NCI-H2227 (cell line): ENCODE measurements around the gene PARVB.

ENCODE experiments used
- DNase-seq: peaks from one replicate; lab custom pipeline; 2025; ENCODE audit not compliant: unreplicated experiment; lab: John Stamatoyannopoulos, UW

Gene PARVB

GRCh38 chr22:44131412-44131811 is 107.3 kb downstream of the PARVB start:
- no peak for DNase-seq

GRCh38 chr22:44131989-44132685 is 108.0 kb downstream of the PARVB start:
- no peak for DNase-seq

- no peak for DNase-seq
These were observed 108.6 kb downstream of the PARVB start for GRCh38 chr22:44132724-44133123.

GRCh38 chr22:44133161-44133560 is 109.1 kb downstream of the PARVB start:
- DNase-seq = no peak

- DNase-seq = no peak
These were observed 109.9 kb downstream of the PARVB start for GRCh38 chr22:44133901-44134571.

GRCh38 chr22:44136112-44136511 is 112.0 kb downstream of the PARVB start:
- DNase-seq = no peak

GRCh38 chr22:44136786-44137185 is 112.7 kb downstream of the PARVB start:
- no peak for DNase-seq

- no peak for DNase-seq
These were observed 113.3 kb downstream of the PARVB start for GRCh38 chr22:44137415-44137814.

GRCh38 chr22:44139773-44140172 is 115.7 kb downstream of the PARVB start:
- DNase-seq = no peak

- DNase-seq = no peak
These were observed 118.5 kb downstream of the PARVB start for GRCh38 chr22:44142421-44143104.

GRCh38 chr22:44143105-44143474 is 119.0 kb downstream of the PARVB start:
- no peak for DNase-seq

- peak; percentile 11 for DNase-seq
These were observed 119.5 kb downstream of the PARVB start for GRCh38 chr22:44143579-44143978.

- no peak for DNase-seq
These were observed 120.0 kb downstream of the PARVB start for GRCh38 chr22:44144046-44144569.

GRCh38 chr22:44145544-44145943 is 121.4 kb downstream of the PARVB start:
- peak; percentile 50 for DNase-seq

- no peak for DNase-seq
These were observed 122.2 kb downstream of the PARVB start for GRCh38 chr22:44146088-44146861.

GRCh38 chr22:44147008-44147645 is 123.0 kb downstream of the PARVB start:
- no peak for DNase-seq

GRCh38 chr22:44147821-44148574 is 123.9 kb downstream of the PARVB start:
- peak; percentile 51 for DNase-seq

- no peak for DNase-seq
These were observed 127.6 kb downstream of the PARVB start for GRCh38 chr22:44151676-44152075.

- DNase-seq = peak; percentile 30
These were observed 129.6 kb downstream of the PARVB start for GRCh38 chr22:44153710-44154109.

GRCh38 chr22:44154436-44154942 is 130.4 kb downstream of the PARVB start:
- DNase-seq = peak; percentile 17
